GM23338 (cell line): Measurements from ENCODE around the gene CSF3. TPM values are rescaled to one million over a fixed set of nuclear protein-coding genes. Genes with fewer than 3 reads are reported as not detected.

Source experiments
- ATAC-seq: fragments of 200-7000 bp; cut with Tn5 transposase; 3 replicates; pipeline ENCODE4 v1.9.1; 2020
- DNase-seq: peaks from one replicate; pipeline ENCODE4 v3.0.0-alpha.2; 2015; ENCODE audit warnings: low spot score
- H2AFZ ChIP-seq: fragments of 200-600 bp; sonication (generic); 2 replicates; pipeline ENCODE4 v1.8.0; 2016; ENCODE audit warnings: antibody characterized with exemption, mild to moderate bottlenecking, moderate library complexity
- H3F3A ChIP-seq: fragments of 200-600 bp; sonication (generic); replicated peaks from 2 replicates; pipeline ENCODE4 v1.8.0; 2017; ENCODE audit warnings: antibody characterized with exemption, mixed run types, low read depth
- H3K27ac ChIP-seq: fragments of 200-600 bp; sonication (generic); 2 replicates; pipeline ENCODE4 v1.6.1; 2016; ENCODE audit warnings: low read depth
- H3K27me3 ChIP-seq: fragments of 200-600 bp; sonication (generic); 2 replicates; pipeline ENCODE4 v1.8.0; 2016; ENCODE audit warnings: mild to moderate bottlenecking, mixed run types, moderate library complexity; ENCODE audit not compliant: insufficient read depth
- H3K36me3 ChIP-seq: fragments of 200-600 bp; sonication (generic); 2 replicates; pipeline ENCODE4 v1.8.0; 2016; ENCODE audit warnings: mild to moderate bottlenecking; ENCODE audit not compliant: insufficient read depth
- H3K4me1 ChIP-seq: fragments of 200-600 bp; sonication (generic); 2 replicates; pipeline ENCODE4 v1.8.0; 2016; ENCODE audit warnings: mild to moderate bottlenecking, moderate library complexity; ENCODE audit not compliant: insufficient read depth
- H3K4me2 ChIP-seq: fragments of 200-600 bp; sonication (generic); 2 replicates; pipeline ENCODE4 v1.7.1; 2017; ENCODE audit warnings: mixed run types
- H3K4me3 ChIP-seq: fragments of 200-600 bp; sonication (generic); 2 replicates; pipeline ENCODE4 v1.6.1; 2016; ENCODE audit warnings: mixed run types
- H3K79me2 ChIP-seq: fragments of 200-600 bp; sonication (generic); replicated peaks from 2 replicates; pipeline ENCODE4 v1.8.0; 2017; ENCODE audit warnings: mild to moderate bottlenecking; ENCODE audit not compliant: insufficient read depth
- H3K9me2 ChIP-seq: fragments of 200-600 bp; sonication (generic); 2 replicates; pipeline ENCODE4 v1.8.0; 2017; ENCODE audit not compliant: insufficient read depth
- H4K20me1 ChIP-seq: fragments of 200-600 bp; sonication (generic); replicated peaks from 2 replicates; pipeline ENCODE4 v1.8.0; 2017; ENCODE audit warnings: mild to moderate bottlenecking; ENCODE audit not compliant: insufficient read depth
- H3K27ac Mint-ChIP-seq: 2 replicates; pipeline ENCODE4 v1.8.0; 2020; ENCODE audit warnings: inconsistent platforms, mild to moderate bottlenecking, moderate library complexity, mixed read lengths
- H3K27me3 Mint-ChIP-seq: 3 replicates; pipeline ENCODE4 v1.8.0; 2022; ENCODE audit warnings: low read depth, mild to moderate bottlenecking, moderate library complexity, mixed read lengths, inconsistent platforms; ENCODE audit not compliant: insufficient read depth, poor library complexity
- H3K36me3 Mint-ChIP-seq: 3 replicates; pipeline ENCODE4 v1.8.0; 2021; ENCODE audit warnings: low read depth, mild to moderate bottlenecking, inconsistent platforms, moderate library complexity, mixed read lengths
- H3K4me1 Mint-ChIP-seq: 3 replicates; pipeline ENCODE4 v1.8.0; 2020; ENCODE audit warnings: mild to moderate bottlenecking, inconsistent platforms, mixed read lengths
- H3K4me3 Mint-ChIP-seq: 3 replicates; pipeline ENCODE4 v1.8.0; 2021; ENCODE audit warnings: moderate library complexity, mild to moderate bottlenecking, inconsistent platforms, mixed read lengths
- H3K9me3 Mint-ChIP-seq: 3 replicates; pipeline ENCODE4 v1.8.0; 2020; ENCODE audit warnings: moderate library complexity, mild to moderate bottlenecking, inconsistent platforms, mixed read lengths
- CREB1 ChIP-seq: fragments of 250-450 bp; sonication (Bioruptor Pico); IDR thresholded peaks from 2 replicates; pipeline ENCODE4 v1.5.0; 2020; ENCODE audit warnings: low read depth, mild to moderate bottlenecking, moderate library complexity
- CTCF ChIP-seq, 2 experiments: fragments of 200-600 bp in 1 of 2; sonication (generic) in 1 of 2; conservative IDR thresholded peaks; 2 replicates each; pipeline versions ENCODE4 v1.5.1 to v1.6.1; 2016 to 2017; ENCODE audit warnings: antibody characterized with exemption in 2 of 2, low read depth in 2 of 2, mild to moderate bottlenecking in 2 of 2, moderate library complexity in 1 of 2
- ETS1 ChIP-seq: IDR thresholded peaks from 2 replicates; pipeline ENCODE4 v1.6.1; 2016; ENCODE audit warnings: antibody characterized with exemption
- EZH2 ChIP-seq: fragments of 200-600 bp; sonication (generic); IDR thresholded peaks from one replicate; pipeline ENCODE4 v1.8.0; 2017; ENCODE audit warnings: antibody characterized with exemption, mild to moderate bottlenecking, low read depth; ENCODE audit not compliant: unreplicated experiment
- EZH2phosphoT487 ChIP-seq: fragments of 200-600 bp; sonication (generic); IDR thresholded peaks from one replicate; pipeline ENCODE4 v1.8.1; 2018; ENCODE audit warnings: antibody characterized with exemption; ENCODE audit not compliant: unreplicated experiment
- JUNB ChIP-seq: IDR thresholded peaks from one replicate; pipeline ENCODE4 v1.6.1; 2016; ENCODE audit warnings: antibody characterized with exemption; ENCODE audit not compliant: unreplicated experiment
- NANOG ChIP-seq: IDR thresholded peaks from 2 replicates; pipeline ENCODE4 v1.6.1; 2016; ENCODE audit warnings: antibody characterized with exemption, borderline replicate concordance
- POLR2AphosphoS5 ChIP-seq: IDR thresholded peaks from 2 replicates; pipeline ENCODE4 v1.6.1; 2016; ENCODE audit warnings: antibody characterized with exemption, low read depth
- REST ChIP-seq: IDR thresholded peaks from one replicate; pipeline ENCODE4 v1.6.1; 2018; ENCODE audit warnings: antibody characterized with exemption; ENCODE audit not compliant: unreplicated experiment
- STAT1 ChIP-seq: IDR thresholded peaks from one replicate; pipeline ENCODE4 v1.6.1; 2016; ENCODE audit warnings: antibody characterized with exemption; ENCODE audit not compliant: unreplicated experiment
- ZNF114 ChIP-seq: fragments of 250-450 bp; sonication (Bioruptor Pico); IDR thresholded peaks from 2 replicates; pipeline ENCODE4 v1.5.0; 2020; ENCODE audit warnings: mild to moderate bottlenecking, moderate library complexity
- ZNF331 ChIP-seq: fragments of 250-450 bp; sonication (Bioruptor Pico); IDR thresholded peaks from 2 replicates; pipeline ENCODE4 v1.5.0; 2020; ENCODE audit warnings: low read depth, mild to moderate bottlenecking, moderate library complexity
- ZNF462 ChIP-seq: fragments of 250-450 bp; sonication (Bioruptor Pico); IDR thresholded peaks from 2 replicates; pipeline ENCODE4 v1.5.0; 2020; ENCODE audit warnings: mild to moderate bottlenecking, moderate library complexity
- polyA plus RNA-seq: library from polyadenylated mRNA; unstranded; fragments of >200 nt; fragmentation: Nextera tagmentation; extraction: Ambion mirVana; gene quantifications from 2 replicates; pipeline ENCODE4 v1.2.1, GENCODE V29; 2016
- total RNA-seq: library from RNA; depleted of rRNA; stranded (reverse); fragments of >200 nt; shearing (Covaris generic); gene quantifications from 2 replicates; pipeline ENCODE4 v1.2.3, GENCODE V29; 2014

The CSF3 gene
- total and polyA plus RNA-seq, 2 experiments from 2014 or later, result not detected

GRCh38 chr17:40019140-40019991, 4.1 kb downstream of the CSF3 start:
- DNase-seq (peak; percentile 43), ATAC-seq (peak; percentile 36)
- Histone ChIP-seq H3K27ac (no peak overlapping the region), H4K20me1 (no peaks in the 10 kb centered on the region), H2AFZ (no peak overlapping the region), H3K36me3 (peaks cover 3% of the 10 kb centered on the region; the same call in 1 of the 2 replicates), H3K4me1 (peaks cover 28% of the 10 kb centered on the region), H3F3A (peaks cover under 1% of the 10 kb centered on the region; the same call in 1 of the 2 replicates), H3K9me2 (no peaks in the 10 kb centered on the region), H3K79me2 (no peaks in the 10 kb centered on the region), H3K27me3 (no peaks in the 10 kb centered on the region), H3K4me2 (peak overlapping the region; percentile 71; the same call in 1 of the 2 replicates), H3K4me3 (peak overlapping the region; percentile 30; the same call in 1 of the 2 replicates)
- peaks cover 39% of the 10 kb centered on the region for H3K4me1 Mint-ChIP-seq
- no peaks in the 10 kb centered on the region for H3K9me3 Mint-ChIP-seq
- H3K27me3 Mint-ChIP-seq, result peaks cover 21% of the 10 kb centered on the region
- TF ChIP-seq POLR2AphosphoS5 (no peak), ETS1 (no peak), CTCF (conservative IDR thresholded peaks at IDR 0.05; ENCODE audit: low read depth in 2 of 2) (no peak; a peak in 1 of 4 replicates), EZH2 (no peak), CREB1 (CRISPR knock-in tag) (no peak), STAT1 (no peak), JUNB (no peak), ZNF114 (CRISPR knock-in tag) (no peak), ZNF331 (CRISPR knock-in tag) (no peak), REST (no peak), ZNF462 (no peak), NANOG (no peak), EZH2phosphoT487 (no peak)
- peak overlapping the region; percentile 53; the same call in 2 of the 3 replicates for H3K4me3 Mint-ChIP-seq
- H3K27ac Mint-ChIP-seq, result peak overlapping the region; percentile 90; the same call in 1 of the 2 replicates
- H3K36me3 Mint-ChIP-seq, result peaks cover 35% of the 10 kb centered on the region
